GM13977 (cell line): ENCODE data around the gene BTBD9.

Experiments used
- DNase-seq: peaks from one replicate; pipeline ENCODE4 v3.0.0; 2012; ENCODE audit warnings: low spot score
- in situ Hi-C: fragments of 300-500 bp; cut with MboI; formaldehyde crosslinking; loops from one replicate; pipeline ENCODE4 v1.12.0; 2022; ENCODE audit warnings: low sequenced_read_pairs, low pct_unique_long_range_greater_than_20kb, mixed read lengths, inconsistent platforms; ENCODE audit not compliant: unreplicated experiment
- TF ChIP-seq, protein P1 (sequence below): IDR thresholded peaks from 2 replicates; pipeline ENCODE4 v1.5.1; 2012; ENCODE audit warnings: mild to moderate bottlenecking, control low read depth; ENCODE audit not compliant: insufficient read depth; ENCODE audit errors: extremely low read depth, missing control alignments

The BTBD9 gene

DNA sequence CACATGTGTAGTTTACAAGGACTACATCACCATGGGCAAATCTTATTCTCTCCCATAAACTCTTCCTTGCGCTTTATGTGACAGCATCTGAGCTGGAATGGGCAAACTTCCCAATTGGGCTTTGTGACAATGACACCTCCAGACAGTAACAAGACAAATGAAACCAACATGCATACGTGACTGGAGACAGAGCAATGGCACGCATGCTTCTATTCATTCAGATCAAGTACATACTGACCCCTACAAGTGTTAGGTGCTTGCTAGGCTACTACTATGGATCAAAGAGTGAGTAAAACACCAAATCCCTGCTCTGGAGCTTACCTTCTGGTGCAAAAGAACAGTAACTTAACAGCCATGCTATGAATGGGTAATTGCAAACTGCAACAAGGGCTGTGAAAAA is 394.9 kb downstream of the BTBD9 start:
- TF ChIP-seq, protein P1, sequence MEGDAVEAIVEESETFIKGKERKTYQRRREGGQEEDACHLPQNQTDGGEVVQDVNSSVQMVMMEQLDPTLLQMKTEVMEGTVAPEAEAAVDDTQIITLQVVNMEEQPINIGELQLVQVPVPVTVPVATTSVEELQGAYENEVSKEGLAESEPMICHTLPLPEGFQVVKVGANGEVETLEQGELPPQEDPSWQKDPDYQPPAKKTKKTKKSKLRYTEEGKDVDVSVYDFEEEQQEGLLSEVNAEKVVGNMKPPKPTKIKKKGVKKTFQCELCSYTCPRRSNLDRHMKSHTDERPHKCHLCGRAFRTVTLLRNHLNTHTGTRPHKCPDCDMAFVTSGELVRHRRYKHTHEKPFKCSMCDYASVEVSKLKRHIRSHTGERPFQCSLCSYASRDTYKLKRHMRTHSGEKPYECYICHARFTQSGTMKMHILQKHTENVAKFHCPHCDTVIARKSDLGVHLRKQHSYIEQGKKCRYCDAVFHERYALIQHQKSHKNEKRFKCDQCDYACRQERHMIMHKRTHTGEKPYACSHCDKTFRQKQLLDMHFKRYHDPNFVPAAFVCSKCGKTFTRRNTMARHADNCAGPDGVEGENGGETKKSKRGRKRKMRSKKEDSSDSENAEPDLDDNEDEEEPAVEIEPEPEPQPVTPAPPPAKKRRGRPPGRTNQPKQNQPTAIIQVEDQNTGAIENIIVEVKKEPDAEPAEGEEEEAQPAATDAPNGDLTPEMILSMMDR = no peak
- in situ Hi-C loops = no loop called here
- no peak for DNase-seq

DNA sequence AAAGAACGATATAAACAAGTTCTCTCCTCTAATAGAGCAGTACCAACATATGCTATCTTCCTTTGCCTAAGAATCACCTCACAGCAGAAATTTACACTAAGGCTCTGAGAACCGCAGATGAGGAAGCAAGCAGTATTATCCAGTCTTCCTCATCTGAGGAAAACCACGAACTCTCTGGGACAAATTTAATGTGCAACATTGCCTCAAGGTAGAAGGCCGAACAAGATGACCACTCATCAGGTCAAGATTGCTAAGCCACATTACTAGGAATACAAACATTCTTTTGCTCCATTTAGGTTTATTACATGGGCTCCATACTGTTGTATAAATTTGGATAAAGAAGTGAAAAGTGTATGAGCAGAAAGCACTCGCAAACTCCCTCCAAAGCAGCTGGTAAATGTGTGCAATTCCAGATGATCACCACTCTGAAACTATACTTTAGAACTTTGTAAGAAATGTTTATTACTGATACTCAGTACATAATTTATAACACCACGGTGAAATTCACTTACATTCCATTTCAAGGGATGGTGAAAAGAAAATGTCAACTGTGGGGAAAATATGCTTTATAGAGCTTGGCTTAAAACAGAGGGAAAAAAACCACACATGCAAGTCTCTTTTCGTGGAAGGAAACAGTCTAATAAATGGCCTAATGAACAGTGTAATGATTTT is 398.4 kb downstream of the BTBD9 start:
- TF ChIP-seq, protein P1 = no peak
- no peak for DNase-seq

DNA sequence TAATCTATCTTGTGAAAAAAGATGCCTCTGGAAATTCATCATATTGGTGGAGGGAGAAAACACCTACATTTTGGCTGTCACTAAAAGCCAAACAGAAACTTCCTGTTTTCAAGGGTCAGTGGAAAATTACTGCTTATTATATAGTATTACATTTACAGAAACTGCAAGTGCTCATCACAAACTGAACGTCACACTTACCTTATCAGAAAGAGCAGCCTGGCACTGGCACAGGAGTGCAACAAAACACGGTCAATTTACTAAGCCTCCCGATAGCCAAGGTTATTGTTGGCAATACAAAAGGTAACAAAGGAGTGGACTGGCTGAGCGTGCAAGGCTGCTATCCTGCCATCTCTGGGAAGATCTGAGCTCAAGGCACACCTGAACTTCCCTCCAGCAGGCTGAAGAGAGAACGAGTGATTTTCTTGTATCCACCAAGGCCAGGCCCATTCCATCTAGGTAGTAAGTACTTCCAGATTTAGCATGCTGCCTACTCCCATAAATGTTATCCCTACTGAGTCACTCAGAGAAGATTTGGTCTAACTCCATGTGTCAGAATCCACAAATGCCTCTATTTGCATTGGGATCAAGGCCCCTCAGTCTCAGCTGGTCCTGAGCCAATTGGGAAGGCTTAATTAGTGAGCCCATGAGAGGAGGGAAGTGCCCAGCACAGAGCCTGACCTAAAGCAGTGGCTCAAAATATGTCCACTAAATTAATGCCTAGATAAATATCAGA is 399.8 kb downstream of the BTBD9 start:
- DNase-seq = no peak
- in situ Hi-C loops = no loop called here
- TF ChIP-seq, protein P1 = no peak

More for the DNA sequence above, 398.4 kb downstream of the BTBD9 start:
- in situ Hi-C loops = no loop called here

DNA sequence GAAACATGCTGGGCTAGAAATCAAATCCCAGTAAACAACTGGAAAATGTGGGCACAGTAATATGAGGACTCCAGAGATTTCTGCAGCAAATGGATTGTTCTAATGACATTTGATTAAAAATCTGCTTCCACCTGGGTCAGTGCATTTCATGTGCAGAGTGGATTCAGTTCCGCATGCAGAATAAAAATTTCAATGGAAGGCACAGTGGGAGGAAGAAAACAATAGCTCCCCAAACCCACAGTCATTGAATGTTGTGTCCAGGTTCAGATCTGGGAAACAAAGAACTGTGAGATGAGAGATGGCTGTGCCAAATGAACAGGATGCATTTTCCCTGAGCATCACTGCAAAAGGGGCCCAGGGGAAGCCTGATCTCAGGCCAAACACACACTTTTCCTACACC is 403.1 kb downstream of the BTBD9 start:
- TF ChIP-seq, protein P1 = no peak
- DNase-seq = no peak
- in situ Hi-C loops = no loop called here

DNA sequence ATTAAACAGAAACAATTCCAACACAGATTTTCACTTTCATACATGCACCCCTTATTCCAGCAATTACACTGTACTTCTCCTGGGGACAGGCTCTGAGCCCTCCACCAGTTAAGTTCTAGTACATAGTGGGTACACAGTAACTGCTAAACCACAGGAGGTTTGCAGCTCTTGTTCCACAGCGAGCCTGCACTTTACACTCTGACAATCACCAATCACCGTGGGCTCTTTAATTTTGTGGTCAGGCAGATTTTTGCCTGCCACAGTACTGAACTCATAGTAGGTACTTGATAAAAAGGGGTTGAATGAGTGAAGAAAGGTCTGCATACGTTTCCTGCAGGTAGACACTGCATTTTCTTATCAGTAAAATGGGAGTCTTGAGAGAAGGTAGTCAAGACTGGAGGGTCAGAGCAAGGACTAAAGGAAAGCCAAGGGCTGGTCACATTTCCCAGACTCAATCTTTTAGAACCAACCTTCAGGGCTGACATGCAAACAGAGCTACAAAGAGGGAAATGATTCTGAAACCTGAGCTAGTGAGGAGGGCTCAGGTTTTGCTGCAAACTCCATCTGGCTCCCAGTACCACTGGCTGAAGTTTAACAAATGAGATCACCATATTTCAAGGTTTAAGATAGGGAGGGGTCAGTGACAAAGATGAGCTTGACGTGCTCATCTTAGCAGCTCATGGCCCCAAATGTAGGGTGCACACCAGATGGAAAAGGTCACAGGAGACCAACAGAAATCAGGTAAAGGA is 404.6 kb downstream of the BTBD9 start:
- peak; percentile 53 for DNase-seq
- in situ Hi-C loops = no loop called here
- TF ChIP-seq, protein P1 = no peak

DNA sequence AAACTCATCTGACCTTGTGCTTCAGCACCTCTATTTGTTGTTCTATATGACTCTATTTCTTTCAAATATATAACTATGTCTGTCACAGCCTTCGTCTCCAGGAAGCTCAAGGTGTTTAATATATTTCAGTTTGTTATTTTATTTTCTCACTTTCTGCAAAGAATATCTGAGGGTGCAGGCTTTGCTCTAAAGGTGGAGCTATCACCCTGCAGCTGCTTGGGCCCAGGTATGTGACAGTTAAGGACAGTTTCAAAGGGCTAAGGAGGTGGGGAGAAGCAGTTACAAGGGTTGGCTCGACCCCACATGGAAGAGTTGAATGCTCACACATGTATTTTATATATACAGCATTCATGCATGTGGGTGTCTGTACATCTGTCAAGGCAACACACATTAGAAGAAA is 405.6 kb downstream of the BTBD9 start:
- DNase-seq = no peak
- TF ChIP-seq, protein P1 = peak; percentile 36
- in situ Hi-C loops = no loop called here
